Neutrophil (primary cell): Measurements from ENCODE around the gene LYZL6.

Experiments used
- H3K27ac ChIP-seq: fragments of 200-600 bp; sonication (generic); 2 replicates; pipeline ENCODE4 v1.5.1; 2016; ENCODE audit warnings: mild to moderate bottlenecking, moderate library complexity
- H3K27me3 ChIP-seq: fragments of 200-600 bp; sonication (generic); 2 replicates; pipeline ENCODE4 v1.6.0; 2016; ENCODE audit warnings: mild to moderate bottlenecking
- H3K36me3 ChIP-seq: fragments of 200-600 bp; sonication (generic); 2 replicates; pipeline ENCODE4 v1.5.1; 2017
- H3K4me1 ChIP-seq, 2 experiments: fragments of 200-600 bp in 1 of 2; sonication (generic) in 1 of 2; 1 replicate in 1 of 2; 2 replicates in 1 of 2; pipeline versions ENCODE4 v1.5.1 to v1.6.1; 2013 to 2016; ENCODE audit warnings: low read depth in 1 of 2, low read length in 1 of 2, mild to moderate bottlenecking in 1 of 2, moderate library complexity in 1 of 2; ENCODE audit not compliant: control insufficient read depth in 1 of 2, insufficient read depth in 1 of 2
- H3K4me3 ChIP-seq, 2 experiments: fragments of 200-600 bp in 1 of 2; sonication (generic) in 1 of 2; 1 replicate in 1 of 2; 2 replicates in 1 of 2; pipeline ENCODE4 v1.5.1; 2013 to 2016; ENCODE audit warnings: low read depth in 1 of 2, low read length in 1 of 2, mild to moderate bottlenecking in 1 of 2, moderate library complexity in 1 of 2
- H3K9me3 ChIP-seq: fragments of 200-600 bp; sonication (generic); 2 replicates; pipeline ENCODE4 v1.5.1; 2016
- TF ChIP-seq, protein P1 (sequence below): fragments of 200-600 bp; sonication (generic); IDR thresholded peaks from 2 replicates; pipeline ENCODE4 v1.5.1; 2016; ENCODE audit warnings: antibody characterized with exemption

LYZL6 gene

DNA sequence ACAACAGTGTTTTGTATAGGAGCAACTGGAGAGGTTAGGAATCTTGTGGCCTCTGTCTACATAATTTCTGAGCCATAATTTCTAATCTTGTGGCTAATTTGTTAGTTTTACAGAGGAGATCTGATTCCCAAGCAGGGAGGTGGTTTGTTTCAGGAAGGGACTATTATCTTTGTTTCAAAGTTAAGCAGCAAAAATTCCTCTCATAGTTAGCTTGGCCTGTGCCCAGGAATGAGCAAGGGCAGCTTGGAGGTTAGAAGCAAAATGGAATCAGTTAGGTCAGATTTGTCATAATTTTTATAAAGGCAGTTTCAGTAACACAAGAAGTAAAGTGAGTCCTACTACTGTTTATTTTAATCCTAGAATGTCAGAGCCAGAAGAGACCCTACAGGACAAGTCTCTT is 10.9 kb downstream of the LYZL6 start:
- Histone ChIP-seq H3K9me3 (no peaks in the 10 kb centered on the region), H3K36me3 (no peaks in the 10 kb centered on the region), H3K4me3 (no peak overlapping the region), H3K27ac (no peak overlapping the region), H3K27me3 (peaks cover 15% of the 10 kb centered on the region), H3K4me1 (peaks cover 11% of the 10 kb centered on the region in 2 experiments)
- TF ChIP-seq, protein P1, sequence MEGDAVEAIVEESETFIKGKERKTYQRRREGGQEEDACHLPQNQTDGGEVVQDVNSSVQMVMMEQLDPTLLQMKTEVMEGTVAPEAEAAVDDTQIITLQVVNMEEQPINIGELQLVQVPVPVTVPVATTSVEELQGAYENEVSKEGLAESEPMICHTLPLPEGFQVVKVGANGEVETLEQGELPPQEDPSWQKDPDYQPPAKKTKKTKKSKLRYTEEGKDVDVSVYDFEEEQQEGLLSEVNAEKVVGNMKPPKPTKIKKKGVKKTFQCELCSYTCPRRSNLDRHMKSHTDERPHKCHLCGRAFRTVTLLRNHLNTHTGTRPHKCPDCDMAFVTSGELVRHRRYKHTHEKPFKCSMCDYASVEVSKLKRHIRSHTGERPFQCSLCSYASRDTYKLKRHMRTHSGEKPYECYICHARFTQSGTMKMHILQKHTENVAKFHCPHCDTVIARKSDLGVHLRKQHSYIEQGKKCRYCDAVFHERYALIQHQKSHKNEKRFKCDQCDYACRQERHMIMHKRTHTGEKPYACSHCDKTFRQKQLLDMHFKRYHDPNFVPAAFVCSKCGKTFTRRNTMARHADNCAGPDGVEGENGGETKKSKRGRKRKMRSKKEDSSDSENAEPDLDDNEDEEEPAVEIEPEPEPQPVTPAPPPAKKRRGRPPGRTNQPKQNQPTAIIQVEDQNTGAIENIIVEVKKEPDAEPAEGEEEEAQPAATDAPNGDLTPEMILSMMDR = no peak

DNA sequence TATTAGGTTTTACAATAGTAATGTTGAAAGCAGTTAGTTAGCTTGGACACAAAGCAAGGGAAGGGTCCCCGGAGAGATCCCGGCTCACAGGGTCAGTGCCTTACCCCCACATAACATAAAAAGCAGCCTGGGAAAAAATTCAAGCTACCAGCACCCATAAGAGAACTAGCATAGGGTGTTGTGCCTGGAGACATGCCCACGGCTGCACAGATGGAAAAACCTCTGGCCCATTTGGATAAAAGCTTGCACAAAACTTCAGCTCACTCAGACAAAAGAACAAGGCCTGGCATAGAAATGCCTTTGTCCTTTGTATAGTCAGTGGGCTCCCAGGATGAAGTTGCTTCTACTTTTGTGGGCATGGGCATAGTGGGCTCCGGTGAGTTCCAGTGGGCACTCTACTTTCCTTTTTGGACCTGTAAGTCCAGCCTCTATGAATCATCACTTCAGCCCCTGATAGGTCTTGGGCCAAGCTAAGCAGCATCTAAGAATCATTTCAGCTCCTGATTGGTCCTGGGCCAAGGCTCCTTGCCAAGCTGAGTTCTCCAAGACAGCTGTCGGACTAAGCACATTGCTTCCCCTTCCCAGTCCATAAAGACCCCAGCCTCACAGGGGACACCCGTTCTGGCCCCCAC is 11.6 kb downstream of the LYZL6 start:
- Histone ChIP-seq H3K27ac (no peak overlapping the region), H3K36me3 (no peaks in the 10 kb centered on the region), H3K9me3 (no peaks in the 10 kb centered on the region), H3K4me1 (peaks cover 11% of the 10 kb centered on the region in 2 experiments), H3K4me3 (no peak overlapping the region), H3K27me3 (peaks cover 15% of the 10 kb centered on the region)
- TF ChIP-seq, protein P1 = no peak

DNA sequence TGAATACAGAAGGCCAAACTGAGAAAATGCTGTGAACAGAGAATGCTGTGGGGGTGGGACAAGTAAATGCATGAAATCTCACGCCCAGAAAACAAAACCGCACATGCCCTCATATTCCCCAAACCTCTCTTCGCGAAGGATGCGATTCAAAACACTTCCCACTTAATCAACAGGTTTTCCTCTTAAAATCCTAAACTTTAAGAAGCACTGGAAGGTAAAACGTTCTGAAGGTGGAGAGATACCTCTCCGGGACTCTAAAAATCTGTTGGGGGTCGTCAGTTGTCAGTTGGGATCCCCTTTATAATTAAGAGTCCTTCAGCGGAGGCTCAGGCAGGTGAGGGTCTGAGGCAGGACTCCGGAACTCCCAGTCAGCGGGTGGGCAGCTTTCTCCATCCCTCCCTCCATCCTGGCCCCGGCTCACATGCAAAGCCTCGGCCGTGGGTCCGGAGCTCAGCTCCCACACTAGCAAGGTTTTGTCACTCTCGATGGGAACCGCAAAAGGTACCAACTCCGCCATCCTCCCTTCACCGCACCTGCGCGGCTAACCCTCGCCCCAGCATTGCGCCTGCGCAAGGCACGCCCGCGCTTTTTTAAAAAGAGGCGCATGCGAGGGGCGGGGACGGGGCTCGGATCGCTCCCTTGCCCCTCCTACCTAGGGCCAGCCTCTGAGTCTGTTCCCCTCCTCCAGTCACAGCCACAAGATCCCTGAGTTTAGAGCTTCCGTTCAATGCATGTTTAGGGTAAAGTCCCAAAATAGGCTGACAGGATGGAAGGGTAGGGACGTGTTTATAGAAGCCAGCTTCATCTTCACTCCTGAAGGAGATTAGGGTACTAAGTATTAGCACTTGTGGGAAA is 13.1 kb downstream of the LYZL6 start, which contains the start of gene RDM1:
TSS of gene RDM1 (minus strand) at position 563 of the 855 bp plus-strand sequence. CDS start at position 517, 46 bp downstream.
- peaks cover 15% of the 10 kb centered on the region for H3K27me3 ChIP-seq
- peak within 1 kb of the TSS; percentile 24 to 29 for H3K4me3 ChIP-seq
- H3K4me1 ChIP-seq = peaks cover 11% of the 10 kb centered on the region in 2 experiments
- no peaks in the 10 kb centered on the region for H3K36me3 ChIP-seq
- no peaks in the 10 kb centered on the region for H3K9me3 ChIP-seq
- TF ChIP-seq, protein P1 = no peak
- H3K27ac ChIP-seq = no peak within 1 kb of the TSS

DNA sequence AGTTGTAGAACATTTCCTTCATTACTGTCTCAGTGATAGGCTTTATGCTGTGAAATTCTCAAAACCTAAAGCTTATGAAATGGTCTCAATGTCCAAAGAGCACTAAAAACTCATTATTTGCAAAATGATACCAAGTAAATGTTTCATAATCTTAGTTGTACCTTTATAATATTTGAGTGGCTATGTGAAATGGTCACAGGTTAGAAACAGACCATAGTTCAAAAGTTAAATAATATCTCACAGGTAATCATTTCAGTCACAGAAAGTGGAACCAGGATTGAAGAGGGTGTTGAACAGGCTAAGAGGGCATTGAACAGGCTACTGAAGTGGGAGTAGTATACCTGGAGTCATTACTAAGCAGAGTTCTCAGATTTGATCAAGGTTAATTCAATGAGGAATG is 15.8 kb downstream of the LYZL6 start:
- Histone ChIP-seq H3K27ac (no peak overlapping the region), H3K4me3 (no peak overlapping the region), H3K27me3 (peaks cover 15% of the 10 kb centered on the region), H3K9me3 (no peaks in the 10 kb centered on the region), H3K4me1 (peaks cover 11% of the 10 kb centered on the region in 2 experiments), H3K36me3 (no peaks in the 10 kb centered on the region)
- TF ChIP-seq, protein P1 = no peak

DNA sequence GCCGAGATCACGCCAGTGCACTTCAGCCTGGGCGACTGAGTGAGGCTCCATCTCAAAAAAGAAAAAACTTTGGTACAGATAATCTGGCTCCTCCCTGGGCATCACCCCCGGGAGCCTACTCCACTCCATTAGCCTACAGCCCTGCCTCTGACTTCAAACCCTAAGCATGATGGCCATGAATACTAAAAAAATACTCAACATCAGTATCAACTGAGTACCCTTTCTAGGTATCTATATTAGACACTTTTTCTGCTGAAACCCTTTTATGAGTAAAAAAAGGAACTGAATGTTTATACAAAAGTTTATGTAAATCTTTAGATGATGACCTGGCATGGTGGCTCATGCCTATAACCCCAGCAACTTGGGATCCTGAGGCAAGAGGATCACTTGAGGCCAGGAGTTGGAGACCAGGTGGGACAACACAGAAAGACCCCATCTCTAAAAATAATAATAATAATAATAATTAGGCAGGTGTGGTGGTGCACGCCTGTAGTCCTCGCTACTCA is 19.9 kb downstream of the LYZL6 start:
- H3K27ac ChIP-seq = no peak overlapping the region
- H3K4me3 ChIP-seq = no peak overlapping the region
- no peaks in the 10 kb centered on the region for H3K9me3 ChIP-seq
- TF ChIP-seq, protein P1 = no peak
- H3K27me3 ChIP-seq = no peaks in the 10 kb centered on the region
- H3K4me1 ChIP-seq = no peaks in the 10 kb centered on the region
- H3K36me3 ChIP-seq = no peaks in the 10 kb centered on the region
